Smooth muscle cell (in vitro differentiated cells): ENCODE measurements around the gene RTN4. TPM values are rescaled to one million over a fixed set of nuclear protein-coding genes. Genes with fewer than 3 reads are reported as not detected.

Source experiments
- DNase-seq: peaks from one replicate; lab custom pipeline; 2025; ENCODE audit not compliant: unreplicated experiment; lab: John Stamatoyannopoulos, UW
- H2AFZ ChIP-seq: fragments of 200-600 bp; sonication (generic); 2 replicates; pipeline ENCODE4 v1.6.0; 2016; ENCODE audit warnings: antibody characterized with exemption, low read depth, mild to moderate bottlenecking
- H3F3A ChIP-seq: fragments of 200-600 bp; sonication (generic); 2 replicates; pipeline ENCODE4 v1.6.0; 2017; ENCODE audit warnings: antibody characterized with exemption, low read depth
- H3K27ac ChIP-seq: fragments of 200-600 bp; sonication (generic); 2 replicates; pipeline ENCODE4 v1.5.1; 2016; ENCODE audit warnings: low read depth, mild to moderate bottlenecking
- H3K27me3 ChIP-seq: fragments of 200-600 bp; sonication (generic); 2 replicates; pipeline ENCODE4 v1.6.1; 2016; ENCODE audit warnings: low read depth, mild to moderate bottlenecking
- H3K36me3 ChIP-seq: fragments of 200-600 bp; sonication (generic); 2 replicates; pipeline ENCODE4 v1.5.1; 2016; ENCODE audit warnings: low read depth
- H3K4me1 ChIP-seq: fragments of 200-600 bp; sonication (generic); 2 replicates; pipeline ENCODE4 v1.5.1; 2016; ENCODE audit warnings: low read depth
- H3K4me2 ChIP-seq: fragments of 200-600 bp; sonication (generic); 2 replicates; pipeline ENCODE4 v1.6.0; 2016; ENCODE audit warnings: mild to moderate bottlenecking
- H3K4me3 ChIP-seq: fragments of 200-600 bp; sonication (generic); 2 replicates; pipeline ENCODE4 v1.5.1; 2016; ENCODE audit warnings: mild to moderate bottlenecking
- H3K79me2 ChIP-seq: fragments of 200-600 bp; sonication (generic); 2 replicates; pipeline ENCODE4 v1.6.0; 2016; ENCODE audit warnings: low read depth, mild to moderate bottlenecking
- H3K9ac ChIP-seq: fragments of 200-600 bp; sonication (generic); 2 replicates; pipeline ENCODE4 v1.6.0; 2016; ENCODE audit warnings: low read depth
- H3K9me3 ChIP-seq: fragments of 200-600 bp; sonication (generic); replicated peaks from 2 replicates; pipeline ENCODE4 v1.5.1; 2016; ENCODE audit warnings: low read depth
- H4K20me1 ChIP-seq: fragments of 200-600 bp; sonication (generic); 2 replicates; pipeline ENCODE4 v1.6.0; 2016; ENCODE audit warnings: low read depth
- CTCF ChIP-seq: fragments of 200-600 bp; sonication (generic); IDR thresholded peaks from 2 replicates; pipeline ENCODE4 v1.5.1; 2017; ENCODE audit warnings: borderline replicate concordance, mild to moderate bottlenecking, antibody characterized with exemption; ENCODE audit not compliant: insufficient read depth, poor library complexity, severe bottlenecking
- WGBS: methylation state at CpG from one replicate; pipeline ENCODE4 v1.1.7; 2016; ENCODE audit warnings: low lambda C conversion rate; 5-methylcytosine and 5-hydroxymethylcytosine counted together
- polyA plus RNA-seq: library from polyadenylated mRNA; unstranded; fragments of >200 nt; fragmentation: Nextera tagmentation; extraction: Ambion mirVana; gene quantifications from 2 replicates; pipeline ENCODE4 v1.2.1, GENCODE V29; 2016
- total RNA-seq: library from RNA; depleted of rRNA; stranded (reverse); fragments of >200 nt; gene quantifications from 2 replicates; pipeline ENCODE4 v1.2.3, GENCODE V29; 2014

RTN4 gene
- total and polyA plus RNA-seq, 2 experiments from 2014 or later = 295 to 335 TPM

GRCh38 chr2:54949431-54949830, 100.8 kb downstream of the RTN4 start:
- WGBS = 91% methylated on average over 6 of the region's 6 CpGs
- no peak overlapping the region for H3K9ac ChIP-seq
- H3K9me3 ChIP-seq = no peaks in the 10 kb centered on the region
- H4K20me1 ChIP-seq = no peaks in the 10 kb centered on the region
- no peak overlapping the region for H3K4me2 ChIP-seq
- H3K36me3 ChIP-seq = no peaks in the 10 kb centered on the region
- no peaks in the 10 kb centered on the region for H3F3A ChIP-seq
- H3K27me3 ChIP-seq = no peaks in the 10 kb centered on the region
- no peaks in the 10 kb centered on the region for H3K79me2 ChIP-seq
- TF ChIP-seq CTCF = no peak
- peaks cover 8% of the 10 kb centered on the region for H3K4me1 ChIP-seq
- H2AFZ ChIP-seq = no peak overlapping the region
- no peak for DNase-seq
- no peak overlapping the region for H3K27ac ChIP-seq
- no peak overlapping the region for H3K4me3 ChIP-seq

- no peaks in the 10 kb centered on the region for H3K27me3 ChIP-seq
- H3K9me3 ChIP-seq = no peaks in the 10 kb centered on the region
- H3K79me2 ChIP-seq = no peaks in the 10 kb centered on the region
- no peak for TF ChIP-seq CTCF
- H3K4me1 ChIP-seq = peaks cover 8% of the 10 kb centered on the region
- no peak overlapping the region for H3K4me3 ChIP-seq
- H3K27ac ChIP-seq = no peak overlapping the region
- H3K36me3 ChIP-seq = no peaks in the 10 kb centered on the region
- H3F3A ChIP-seq = no peaks in the 10 kb centered on the region
- H2AFZ ChIP-seq = no peak overlapping the region
- no peak overlapping the region for H3K9ac ChIP-seq
- 80% methylated on average over 12 of the region's 12 CpGs for WGBS
- no peak overlapping the region for H3K4me2 ChIP-seq
- no peaks in the 10 kb centered on the region for H4K20me1 ChIP-seq
- DNase-seq = no peak
These were observed 102.1 kb downstream of the RTN4 start for GRCh38 chr2:54948120-54948519.

DNA sequence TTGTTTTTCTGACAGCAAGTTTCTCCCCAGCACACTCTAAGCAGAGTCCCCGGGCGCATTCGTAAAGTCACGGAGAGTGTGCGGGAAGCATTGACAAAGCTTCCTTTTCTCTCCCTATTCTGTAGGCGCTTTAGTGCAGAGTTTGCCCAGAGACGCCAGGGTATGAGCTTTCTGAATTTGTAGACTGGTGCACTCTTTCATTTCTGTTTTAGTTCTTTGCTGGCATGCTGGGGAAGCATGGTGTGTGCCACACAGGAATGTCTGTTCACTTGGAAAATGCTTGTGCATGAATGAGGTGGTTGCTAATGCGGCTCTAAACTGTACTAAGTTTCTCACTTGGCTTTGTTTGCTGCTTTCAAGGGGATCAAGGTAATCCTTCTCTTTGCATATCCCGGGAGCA, 102.6 kb downstream of the RTN4 start:
- no peak overlapping the region for H3K4me3 ChIP-seq
- no peak overlapping the region for H3K27ac ChIP-seq
- H3F3A ChIP-seq = no peaks in the 10 kb centered on the region
- H4K20me1 ChIP-seq = no peaks in the 10 kb centered on the region
- no peaks in the 10 kb centered on the region for H3K79me2 ChIP-seq
- H3K9ac ChIP-seq = no peak overlapping the region
- no peaks in the 10 kb centered on the region for H3K27me3 ChIP-seq
- H2AFZ ChIP-seq = no peak overlapping the region
- H3K4me2 ChIP-seq = no peak overlapping the region
- H3K4me1 ChIP-seq = peaks cover 8% of the 10 kb centered on the region
- TF ChIP-seq CTCF = no peak
- WGBS = 92% methylated on average over 9 of the region's 9 CpGs
- DNase-seq = no peak
- no peaks in the 10 kb centered on the region for H3K36me3 ChIP-seq
- H3K9me3 ChIP-seq = no peaks in the 10 kb centered on the region

- no peak overlapping the region for H2AFZ ChIP-seq
- no peaks in the 10 kb centered on the region for H3F3A ChIP-seq
- no peaks in the 10 kb centered on the region for H4K20me1 ChIP-seq
- H3K79me2 ChIP-seq = no peaks in the 10 kb centered on the region
- TF ChIP-seq CTCF = no peak
- H3K4me2 ChIP-seq = no peak overlapping the region
- no peaks in the 10 kb centered on the region for H3K27me3 ChIP-seq
- no peaks in the 10 kb centered on the region for H3K9me3 ChIP-seq
- no peak overlapping the region for H3K4me3 ChIP-seq
- WGBS = 87% methylated on average over 11 of the region's 11 CpGs
- no peaks in the 10 kb centered on the region for H3K36me3 ChIP-seq
- DNase-seq = no peak
- H3K27ac ChIP-seq = no peak overlapping the region
- H3K4me1 ChIP-seq = peaks cover 8% of the 10 kb centered on the region
- H3K9ac ChIP-seq = no peak overlapping the region
These were observed 103.1 kb downstream of the RTN4 start for GRCh38 chr2:54947136-54947535.
